Subcutaneous abdominal adipose tissue (tissue), 5 donors: ENCODE data around the gene FAM240B.

Experiments used
- H3K27ac ChIP-seq: one replicate; pipeline ENCODE4 v1.7.0; 2013; ENCODE audit warnings: low read depth, mild to moderate bottlenecking, inconsistent platforms, low read length, moderate library complexity
- H3K27me3 ChIP-seq, 5 donors: one replicate each; pipeline ENCODE4 v1.7.0; 2013; ENCODE audit warnings: low read length in 5 of 5, inconsistent platforms in 1 of 5; ENCODE audit not compliant: control insufficient read depth in 5 of 5, insufficient read depth in 4 of 5
- H3K36me3 ChIP-seq, 5 donors: one replicate each; pipeline ENCODE4 v1.7.0; 2013; ENCODE audit warnings: low read length in 5 of 5; ENCODE audit not compliant: control insufficient read depth in 5 of 5, insufficient read depth in 5 of 5
- H3K4me1 ChIP-seq, 5 donors: one replicate each; pipeline ENCODE4 v1.7.0; 2013; ENCODE audit warnings: low read length in 5 of 5, mild to moderate bottlenecking in 3 of 5, moderate library complexity in 1 of 5; ENCODE audit not compliant: control insufficient read depth in 5 of 5, insufficient read depth in 5 of 5
- H3K4me3 ChIP-seq, 5 donors: one replicate each; pipeline ENCODE4 v1.7.0; 2013; ENCODE audit warnings: low read length in 5 of 5, low read depth in 1 of 5
- H3K9ac ChIP-seq, 5 donors: one replicate each; pipeline ENCODE4 v1.7.0; 2013; ENCODE audit warnings: low read length in 5 of 5, mild to moderate bottlenecking in 4 of 5, moderate library complexity in 3 of 5
- H3K9me3 ChIP-seq, 5 donors: one replicate each; pipeline ENCODE4 v1.7.0; 2013; ENCODE audit warnings: low read length in 5 of 5; ENCODE audit not compliant: control insufficient read depth in 5 of 5
- donor health status: healthy.
- donor health status: healthy.
- donor health status: healthy.
- donor health status: healthy.
- donor health status: healthy.

FAM240B gene

DNA sequence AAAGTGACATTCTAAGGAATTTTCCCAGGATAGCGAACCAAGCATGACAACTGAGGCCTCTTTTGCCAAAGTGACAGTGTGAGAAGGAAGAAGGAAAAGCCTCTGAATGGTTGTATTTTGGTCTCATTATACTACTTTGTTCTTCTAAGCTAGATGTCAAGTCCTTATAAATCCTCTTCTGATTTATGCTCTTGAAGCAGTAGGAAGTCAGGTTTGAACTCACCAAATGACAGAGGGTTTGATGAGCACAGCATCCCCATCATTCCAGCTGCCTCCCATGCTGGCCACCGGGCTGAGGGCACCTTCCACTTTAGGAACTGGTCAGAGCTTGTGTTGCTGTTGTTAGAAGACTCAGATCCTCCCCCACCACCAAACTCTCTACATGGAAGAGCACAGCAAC lies 44.1 kb downstream of the FAM240B start:
- no peak overlapping the region for H3K4me3 ChIP-seq
- H3K27ac ChIP-seq: no peak overlapping the region
- H3K4me1 ChIP-seq: peaks cover 0 to 9% (median 6%) of the 10 kb centered on the region in 5 donors
- no peaks in the 10 kb centered on the region for H3K9me3 ChIP-seq
- H3K9ac ChIP-seq: no peak overlapping the region
- H3K27me3 ChIP-seq: peaks cover 0 to 3% (median 0%) of the 10 kb centered on the region in 5 donors
- H3K36me3 ChIP-seq: no peaks in the 10 kb centered on the region

DNA sequence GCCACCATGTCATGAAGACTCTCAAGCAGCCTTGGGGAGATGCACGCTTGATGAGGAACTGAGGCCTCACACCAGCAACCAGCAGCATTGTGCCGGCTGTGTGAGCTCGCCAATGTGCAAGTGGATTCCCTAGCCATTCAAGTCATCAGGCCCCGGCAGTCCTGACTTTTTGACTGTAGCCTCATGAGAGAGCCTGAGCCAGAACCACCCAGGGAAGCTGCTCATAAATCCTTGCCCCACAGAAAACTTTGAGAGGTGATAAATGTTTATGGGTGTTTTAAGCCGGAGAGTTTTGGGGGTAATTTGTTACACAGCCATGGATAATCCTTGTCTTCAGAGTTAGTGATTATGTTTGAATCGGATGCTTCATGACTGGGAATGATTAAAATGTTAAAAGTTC lies 44.7 kb downstream of the FAM240B start:
- Histone ChIP-seq H3K27ac (no peak overlapping the region), H3K27me3 (peaks cover 0 to 3% (median 0%) of the 10 kb centered on the region in 5 donors), H3K4me1 (peaks cover 0 to 9% (median 6%) of the 10 kb centered on the region in 5 donors), H3K9me3 (no peaks in the 10 kb centered on the region), H3K4me3 (no peak overlapping the region), H3K36me3 (no peaks in the 10 kb centered on the region), H3K9ac (no peak overlapping the region)

DNA sequence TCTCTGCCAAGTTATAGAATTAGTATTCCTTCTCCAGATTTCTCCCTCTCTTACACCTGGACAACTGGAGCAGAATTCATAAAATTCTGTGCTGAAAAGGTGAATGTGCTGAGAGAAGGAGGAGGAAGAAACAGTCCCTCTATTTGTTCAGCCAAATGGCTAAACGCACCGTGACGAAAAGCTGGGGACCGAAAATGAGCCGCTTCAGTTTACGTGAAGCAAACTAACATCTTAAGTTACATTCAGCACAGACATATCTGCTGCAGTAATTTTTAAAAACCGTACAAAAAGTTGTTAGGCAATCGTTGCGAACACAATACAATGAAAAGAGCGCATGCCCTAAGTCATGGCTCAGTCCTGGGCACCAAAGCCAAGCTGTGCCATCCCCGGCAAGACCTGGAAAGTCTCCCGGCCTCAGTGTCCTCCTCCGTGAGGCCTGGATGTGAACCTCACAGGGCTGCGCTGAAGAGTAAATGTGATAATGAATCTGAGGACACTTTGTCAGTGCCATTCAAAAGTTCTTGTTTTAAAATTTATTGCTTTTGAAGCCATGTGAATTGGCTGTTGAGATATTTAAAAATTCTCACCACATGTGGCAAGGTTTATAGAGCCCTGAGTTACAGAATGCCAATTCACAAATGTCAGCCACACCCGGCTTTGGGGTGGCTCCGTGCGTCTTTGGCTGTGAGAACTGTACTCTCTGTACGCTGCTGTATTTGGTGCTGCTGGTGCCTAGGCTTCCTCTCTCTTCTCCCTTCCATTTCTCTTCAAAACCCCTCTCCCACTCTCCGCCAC lies 46.3 kb downstream of the FAM240B start:
- peaks cover 0 to 3% (median 0%) of the 10 kb centered on the region in 5 donors for H3K27me3 ChIP-seq
- H3K4me3 ChIP-seq: no peak overlapping the region
- peaks cover 0 to 9% (median 6%) of the 10 kb centered on the region in 5 donors for H3K4me1 ChIP-seq
- no peak overlapping the region for H3K27ac ChIP-seq
- no peak overlapping the region for H3K9ac ChIP-seq
- H3K9me3 ChIP-seq: no peaks in the 10 kb centered on the region
- H3K36me3 ChIP-seq: no peaks in the 10 kb centered on the region

DNA sequence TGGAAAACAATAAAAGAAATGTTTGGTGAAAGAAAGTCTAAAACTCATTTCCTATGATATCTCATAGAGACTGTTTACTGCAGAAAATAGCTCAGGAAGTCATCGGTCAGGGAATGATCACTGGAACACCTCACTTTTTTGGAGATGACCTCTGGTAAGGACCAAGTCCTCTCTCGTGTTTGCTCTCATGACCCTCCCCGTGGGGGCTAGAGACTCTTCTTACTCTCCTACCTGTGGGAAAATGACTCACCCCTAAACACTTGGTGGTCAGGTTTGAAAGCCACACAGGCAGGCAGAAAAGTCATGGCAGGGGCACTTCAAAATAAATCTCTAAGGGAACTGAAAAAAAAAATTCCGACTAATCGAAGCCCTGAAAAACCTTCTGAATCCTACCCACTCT lies 48.2 kb downstream of the FAM240B start:
- Histone ChIP-seq H3K9me3 (no peaks in the 10 kb centered on the region), H3K9ac (no peak overlapping the region), H3K36me3 (no peaks in the 10 kb centered on the region), H3K27me3 (no peaks in the 10 kb centered on the region), H3K4me3 (no peak overlapping the region), H3K27ac (no peak overlapping the region), H3K4me1 (peaks cover 0 to 9% (median 6%) of the 10 kb centered on the region in 5 donors)

DNA sequence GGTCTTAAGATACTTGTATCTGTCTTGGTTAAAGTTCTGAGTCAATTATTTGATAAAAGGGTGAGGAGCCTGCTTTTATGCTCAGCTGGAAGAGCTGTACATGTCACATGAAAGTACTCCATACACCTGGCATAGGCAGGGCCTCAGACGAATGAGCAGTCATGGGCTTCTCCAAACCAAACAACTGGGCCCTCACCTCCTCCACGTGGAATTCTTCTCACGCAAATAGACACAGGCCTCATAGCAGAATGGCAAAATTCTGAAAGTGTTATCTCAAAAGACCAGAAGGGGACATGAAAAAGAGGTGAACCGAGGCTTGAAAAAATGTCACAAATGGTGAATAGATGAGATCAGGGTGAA lies 48.6 kb downstream of the FAM240B start:
- no peaks in the 10 kb centered on the region for H3K9me3 ChIP-seq
- H3K36me3 ChIP-seq: no peaks in the 10 kb centered on the region
- H3K9ac ChIP-seq: no peak overlapping the region
- peaks cover 0 to 9% (median 6%) of the 10 kb centered on the region in 5 donors for H3K4me1 ChIP-seq
- H3K4me3 ChIP-seq: no peak overlapping the region
- H3K27ac ChIP-seq: no peak overlapping the region
- H3K27me3 ChIP-seq: no peaks in the 10 kb centered on the region

DNA sequence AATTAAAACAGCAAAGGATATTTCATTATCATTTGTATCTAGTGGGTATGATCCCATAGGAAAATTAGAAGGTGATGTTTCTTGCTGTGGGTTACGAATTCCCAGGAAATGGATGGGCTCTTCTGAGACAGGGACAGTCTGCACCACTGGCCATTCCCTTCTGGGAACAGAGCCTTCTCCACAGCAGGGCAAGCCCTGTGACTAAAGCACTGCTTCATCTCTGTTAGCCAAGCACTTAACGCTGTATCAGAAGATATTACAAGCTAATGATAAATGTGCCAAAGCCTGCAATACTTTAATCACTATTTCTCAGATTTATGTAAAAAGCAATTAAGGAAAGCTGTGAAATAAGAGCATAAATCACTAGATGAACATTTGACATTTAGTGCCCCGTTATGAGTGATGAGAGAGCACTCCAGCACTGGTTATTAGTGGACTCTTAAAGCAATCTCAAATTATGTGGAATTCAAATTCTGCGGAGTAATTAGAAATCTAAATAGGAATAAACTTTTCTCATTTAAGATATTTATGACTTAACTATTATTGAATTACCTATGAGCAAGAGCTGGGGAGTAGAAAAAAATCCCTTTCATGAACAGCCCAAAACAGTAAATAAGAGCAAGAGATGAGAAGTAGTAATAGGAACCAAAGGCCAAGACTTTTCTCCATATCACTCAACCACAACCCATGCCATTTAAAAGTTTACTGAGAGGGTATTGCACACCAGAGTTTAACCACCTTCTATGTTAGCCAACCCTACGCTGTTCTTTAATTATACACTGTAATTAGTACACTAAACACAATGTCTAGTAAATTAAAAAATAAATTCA lies 49.2 kb downstream of the FAM240B start:
- no peaks in the 10 kb centered on the region for H3K36me3 ChIP-seq
- H3K9me3 ChIP-seq: no peaks in the 10 kb centered on the region

DNA sequence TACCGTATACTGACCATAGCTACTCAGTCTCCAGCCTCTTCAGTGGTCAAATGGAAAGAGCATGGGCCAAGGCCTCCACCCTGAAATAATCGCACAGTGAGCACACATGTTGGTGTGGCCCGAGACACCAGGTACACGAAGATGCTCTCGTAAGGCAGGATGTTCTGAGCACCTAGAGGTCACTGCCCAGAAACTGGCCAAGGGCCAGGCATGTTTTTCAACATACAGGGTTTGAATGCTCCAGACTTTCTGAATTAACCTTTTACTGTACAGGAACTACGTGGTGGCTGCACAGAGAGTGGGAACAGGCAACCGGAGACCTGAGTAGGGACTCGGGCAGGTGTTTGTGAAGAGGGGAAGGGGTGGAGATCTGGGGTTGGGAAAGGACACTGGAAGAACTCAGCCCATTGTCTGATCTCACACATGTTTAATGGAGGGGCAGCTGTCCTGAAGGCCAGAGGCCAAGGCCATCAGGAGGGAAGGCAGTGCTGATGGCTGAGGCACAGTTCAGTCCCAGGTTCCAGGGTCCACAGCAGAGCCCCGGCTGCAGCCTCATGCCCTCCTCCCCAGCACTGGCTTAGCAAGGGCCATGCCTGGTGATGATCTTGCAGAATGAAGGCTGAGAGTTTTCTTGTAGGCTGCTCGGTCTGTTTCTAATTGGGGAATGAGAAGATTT lies 51.0 kb downstream of the FAM240B start:
- Histone ChIP-seq H3K9ac (no peak overlapping the region), H3K27ac (no peak overlapping the region), H3K9me3 (no peaks in the 10 kb centered on the region), H3K4me3 (no peak overlapping the region), H3K4me1 (peaks cover 0 to 9% (median 6%) of the 10 kb centered on the region in 5 donors), H3K27me3 (no peaks in the 10 kb centered on the region), H3K36me3 (no peaks in the 10 kb centered on the region)

More for the DNA sequence above, 49.2 kb downstream of the FAM240B start:
- no peaks in the 10 kb centered on the region for H3K27me3 ChIP-seq
- H3K4me1 ChIP-seq: peaks cover 0 to 9% (median 6%) of the 10 kb centered on the region in 5 donors
- H3K27ac ChIP-seq: no peak overlapping the region
- H3K4me3 ChIP-seq: no peak overlapping the region
- H3K9ac ChIP-seq: no peak overlapping the region

DNA sequence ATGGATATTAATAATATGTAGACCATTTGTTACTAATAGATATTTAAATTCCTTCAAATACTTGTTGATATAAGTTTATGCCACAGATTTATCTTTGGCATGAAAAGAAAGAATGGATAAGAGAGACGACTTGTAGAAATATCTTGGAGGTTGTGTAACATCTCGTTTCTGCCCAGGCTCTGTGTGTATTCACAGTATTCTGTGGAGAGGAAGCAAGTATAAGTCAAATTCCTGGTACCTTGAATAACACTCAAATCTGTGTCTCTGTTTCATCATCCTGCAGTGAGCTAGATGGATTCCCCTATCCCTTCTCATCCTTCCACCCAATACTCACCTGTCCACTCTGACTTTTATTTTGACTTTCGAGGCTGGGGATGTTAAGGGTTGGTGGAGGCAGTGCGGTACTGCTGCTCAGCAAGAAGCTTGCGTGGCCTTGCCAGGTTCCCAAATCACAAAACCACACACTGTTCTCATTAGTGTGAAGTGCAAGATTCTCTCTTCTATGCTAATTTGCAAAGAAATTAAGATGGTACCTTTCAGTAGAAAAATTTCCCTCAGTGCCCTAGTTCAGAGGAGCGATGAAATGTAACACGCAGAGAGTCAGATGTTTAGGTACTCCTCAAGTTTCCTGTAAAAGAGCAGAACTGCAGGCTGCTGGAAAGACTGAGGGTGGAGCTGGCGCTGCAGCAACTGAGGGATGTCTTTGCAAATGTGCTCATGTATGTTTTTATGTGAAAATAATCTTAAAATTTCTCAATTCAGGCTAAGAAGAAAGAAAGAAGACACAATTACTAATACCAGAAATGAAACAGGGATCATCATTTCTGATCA lies 57.0 kb downstream of the FAM240B start:
- Histone ChIP-seq H3K36me3 (no peaks in the 10 kb centered on the region), H3K4me3 (no peak overlapping the region), H3K9ac (no peak overlapping the region), H3K4me1 (no peaks in the 10 kb centered on the region), H3K9me3 (no peaks in the 10 kb centered on the region), H3K27me3 (no peaks in the 10 kb centered on the region), H3K27ac (no peak overlapping the region)

DNA sequence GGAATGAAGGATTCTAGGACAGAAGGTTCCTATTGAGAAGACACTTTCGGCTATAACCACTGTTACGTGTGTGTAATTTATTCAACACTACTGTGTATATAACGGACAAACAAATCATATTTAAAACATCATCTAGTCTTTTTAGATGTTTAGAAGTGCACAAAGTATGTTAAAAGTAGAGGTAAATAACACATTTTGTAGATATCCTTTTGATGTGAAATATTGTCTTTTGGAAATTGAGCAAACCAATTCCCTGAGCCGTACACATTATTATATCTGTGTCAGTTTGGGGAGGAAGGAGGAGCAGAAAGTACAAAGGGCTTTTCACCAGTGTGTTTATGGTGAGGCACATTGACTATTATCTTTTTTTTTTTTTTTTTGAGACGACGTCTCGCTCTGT lies 60.4 kb downstream of the FAM240B start:
- Histone ChIP-seq H3K4me1 (no peaks in the 10 kb centered on the region), H3K27ac (no peak overlapping the region), H3K4me3 (no peak overlapping the region), H3K36me3 (no peaks in the 10 kb centered on the region), H3K27me3 (peaks cover 0 to 3% (median 2%) of the 10 kb centered on the region in 5 donors), H3K9ac (no peak overlapping the region), H3K9me3 (no peaks in the 10 kb centered on the region)
